Forelimb muscle (tissue), 1 donor: ENCODE measurements around the gene ING4. TPM values are rescaled to one million over a fixed set of nuclear protein-coding genes. Genes with fewer than 3 reads are reported as not detected.

ENCODE experiments used
- DNase-seq: peaks from one replicate; pipeline ENCODE4 v3.0.0-alpha.2; 2013; ENCODE audit warnings: low read depth
- polyA plus RNA-seq: library from polyadenylated mRNA; unstranded; fragments of 120-200 nt; gene quantifications from one replicate; pipeline ENCODE4 v1.2.1, GENCODE V29; 2013; ENCODE audit not compliant: insufficient read length

ING4 gene
- polyA plus RNA-seq, 1 donor, result 46.6 TPM

GRCh38 chr12:6607751-6608591, 54.9 kb downstream of the ING4 start:
- DNase-seq, result no peak

GRCh38 chr12:6606331-6607131, 56.4 kb downstream of the ING4 start:
- DNase-seq, result no peak

GRCh38 chr12:6605421-6606330, 57.2 kb downstream of the ING4 start:
- DNase-seq, result no peak

GRCh38 chr12:6604259-6605029, 58.5 kb downstream of the ING4 start:
- no peak for DNase-seq

GRCh38 chr12:6603095-6603567, 59.8 kb downstream of the ING4 start:
- no peak for DNase-seq

GRCh38 chr12:6602526-6602925, 60.4 kb downstream of the ING4 start:
- no peak for DNase-seq

Other genes starting within 250 kb of the ING4 start
- gene CD27, start 218.2 kb downstream of the ING4 start, polyA plus RNA-seq, result 1.5 TPM
- gene TAPBPL, start 211.1 kb downstream of the ING4 start, polyA plus RNA-seq, result 8.0 TPM
- gene VAMP1, start 192.4 kb downstream of the ING4 start, polyA plus RNA-seq, result 9.7 TPM
- gene MRPL51, start 169.9 kb downstream of the ING4 start, polyA plus RNA-seq, result 111 TPM
- 32.0 TPM for gene NCAPD2, start 169.0 kb downstream of the ING4 start, polyA plus RNA-seq
- 5,430 TPM for gene GAPDH, start 128.6 kb downstream of the ING4 start, polyA plus RNA-seq
- 34.7 TPM for gene IFFO1, start 107.1 kb downstream of the ING4 start, polyA plus RNA-seq
- 26.0 TPM for gene NOP2, start 94.8 kb downstream of the ING4 start, polyA plus RNA-seq
- gene CHD4, start 55.7 kb downstream of the ING4 start, polyA plus RNA-seq, result 158 TPM
- gene LPAR5, start 27.2 kb downstream of the ING4 start, polyA plus RNA-seq, result 1.1 TPM
- 2.0 TPM for gene ACRBP, start 15.7 kb downstream of the ING4 start, polyA plus RNA-seq
- gene ZNF384, start 26.3 kb upstream of the ING4 start, polyA plus RNA-seq, result 47.0 TPM
- gene PIANP, start 37.7 kb upstream of the ING4 start, polyA plus RNA-seq, result 3.2 TPM
- 63.3 TPM for gene COPS7A, start 60.9 kb upstream of the ING4 start, polyA plus RNA-seq
- gene MLF2, start 90.0 kb upstream of the ING4 start, polyA plus RNA-seq, result 130 TPM
- 373 TPM for gene PTMS, start 103.2 kb upstream of the ING4 start, polyA plus RNA-seq
- gene LAG3, start 109.4 kb upstream of the ING4 start, polyA plus RNA-seq, result 0.70 TPM
- gene CD4, start 126.4 kb upstream of the ING4 start, polyA plus RNA-seq, result 5.6 TPM
- gene GPR162, start 158.7 kb upstream of the ING4 start, polyA plus RNA-seq, result 16.8 TPM
- gene P3H3, start 165.3 kb upstream of the ING4 start, polyA plus RNA-seq, result 40.3 TPM
- 32.4 TPM for gene GNB3, start 177.8 kb upstream of the ING4 start, polyA plus RNA-seq
- gene CDCA3, start 188.2 kb upstream of the ING4 start, polyA plus RNA-seq, result 17.5 TPM
- gene USP5, start 189.0 kb upstream of the ING4 start, polyA plus RNA-seq, result 62.2 TPM
- 1,115 TPM for gene TPI1, start 204.4 kb upstream of the ING4 start, polyA plus RNA-seq
- gene SPSB2, start 210.2 kb upstream of the ING4 start, polyA plus RNA-seq, result 8.9 TPM
- 10.5 TPM for gene LRRC23, start 241.7 kb upstream of the ING4 start, polyA plus RNA-seq